ENCODE data around the gene KIRREL1.

The KIRREL1 gene

DNA sequence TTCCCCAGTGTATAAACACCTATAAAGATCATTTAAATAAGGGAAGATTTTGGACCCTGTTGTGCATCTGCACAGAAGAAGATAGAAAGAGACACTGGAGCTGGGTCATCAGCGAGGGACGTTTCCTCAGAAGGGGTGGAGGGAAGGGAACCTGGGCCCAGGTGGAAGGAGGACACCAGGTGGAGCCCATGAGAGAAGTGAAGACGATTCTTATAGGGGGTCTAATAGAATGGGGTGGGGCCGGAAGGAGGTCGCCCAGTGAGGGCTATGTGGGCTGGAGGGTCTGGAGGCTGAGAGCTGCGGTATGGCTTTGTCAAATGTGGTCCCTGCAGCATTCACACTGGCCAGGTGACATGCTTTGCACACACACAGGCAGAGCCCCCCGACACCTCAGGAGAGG, 13.7 kb downstream of the KIRREL1 start:
- Histone ChIP-seq H2BK5ac (ENCODE audit: low read depth, low read length, poor library complexity) (no peak overlapping the region), H4K8ac (ENCODE audit: low read depth, low read length) (no peak overlapping the region), H3K4ac (ENCODE audit: low read depth, low read length) (peak overlapping the region; percentile 39), H3K9ac (ENCODE audit: low read length) (no peak overlapping the region), H4K12ac (ENCODE audit: low read depth, low read length) (no peak overlapping the region), H2AK5ac (ENCODE audit: low read length) (peak overlapping the region; percentile 8), H3K23ac (ENCODE audit: low read length) (no peak overlapping the region), H3K4me3 (ENCODE audit: low read depth, low read length) (no peak overlapping the region), H3K4me1 (ENCODE audit: control insufficient read depth in 1 of 2, insufficient read depth in 2 of 2, low read length in 2 of 2) (peaks cover 52 to 62% of the 10 kb centered on the region in 2 experiments), H2BK12ac (ENCODE audit: low read length) (peak overlapping the region; percentile 21), H3K18ac (ENCODE audit: low read length) (peak overlapping the region; percentile 37), H3K27me3 (ENCODE audit: insufficient read depth, low read length) (no peaks in the 10 kb centered on the region), H3K4me2 (ENCODE audit: low read length) (no peak overlapping the region), H2AFZ (ENCODE audit: insufficient read depth, low read length, poor library complexity) (no peak overlapping the region), H3K36me3 (ENCODE audit: control insufficient read depth in 1 of 2, insufficient read depth in 2 of 2, low read length in 2 of 2) (peaks cover 0 to 6% of the 10 kb centered on the region in 2 experiments), H3K79me1 (ENCODE audit: low read length) (peaks cover 45% of the 10 kb centered on the region), H2BK120ac (ENCODE audit: insufficient read depth, low read length, poor library complexity) (peak overlapping the region; percentile 29), H3K79me2 (ENCODE audit: control insufficient read depth, insufficient read depth, low read length, poor library complexity) (peaks cover 20% of the 10 kb centered on the region), H4K91ac (ENCODE audit: low read depth, low read length) (no peak overlapping the region), H3K14ac (ENCODE audit: low read length) (peak overlapping the region; percentile 1), H3K9me3 (ENCODE audit: insufficient read depth, low read depth, low read length) (no peaks in the 10 kb centered on the region), H3K27ac (ENCODE audit: low read depth, low read length) (no peak overlapping the region)
- DNase-seq: no peak
- no CpG with 5 or more reads among the region's 7 CpGs for WGBS (ENCODE audit: extremely low coverage, insufficient coverage, insufficient read length)

DNA sequence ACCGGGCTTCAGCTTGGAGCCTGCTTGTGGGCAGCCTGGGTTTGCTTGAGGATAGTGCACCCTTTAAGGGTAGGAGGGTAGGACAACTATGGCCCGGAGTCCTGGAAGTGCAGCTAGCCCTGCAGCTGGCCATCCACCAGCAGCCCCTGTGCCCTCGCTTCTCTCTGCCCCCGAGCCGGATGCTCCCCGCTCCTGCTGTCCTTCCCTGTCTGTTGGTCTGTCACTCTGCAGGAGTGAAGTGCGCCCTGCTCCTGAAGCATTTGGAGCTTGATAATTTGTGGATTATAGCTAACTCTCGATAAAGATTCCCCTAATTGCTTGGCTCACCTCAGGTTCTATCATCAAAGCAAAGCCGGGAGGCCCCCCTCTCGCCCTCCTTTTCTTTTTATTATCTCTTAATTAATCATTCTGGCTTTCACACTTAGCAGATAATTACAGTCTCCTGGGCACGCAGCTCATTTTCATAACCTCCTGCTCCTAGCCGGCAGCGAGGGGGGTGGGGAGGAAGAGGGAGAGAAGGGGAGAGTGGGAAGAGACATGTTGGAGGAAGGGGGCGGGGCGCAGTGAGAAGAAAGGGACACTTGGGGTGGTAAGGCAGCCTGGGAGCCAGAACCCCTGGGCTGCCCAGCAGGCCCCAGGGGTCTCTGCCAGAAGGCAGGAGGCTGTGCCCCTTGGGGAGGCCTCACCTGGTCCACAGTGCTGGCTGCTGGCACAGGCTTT, 14.4 kb downstream of the KIRREL1 start:
- peaks cover 44% of the 10 kb centered on the region for H3K79me1 ChIP-seq (ENCODE audit: low read length)
- peak overlapping the region; percentile 63 for H3K18ac ChIP-seq (ENCODE audit: low read length)
- H3K27me3 ChIP-seq (ENCODE audit: insufficient read depth, low read length): no peaks in the 10 kb centered on the region
- peaks cover 49 to 59% of the 10 kb centered on the region in 2 experiments for H3K4me1 ChIP-seq (ENCODE audit: control insufficient read depth in 1 of 2, insufficient read depth in 2 of 2, low read length in 2 of 2)
- peak overlapping the region; percentile 45 for H2AK5ac ChIP-seq (ENCODE audit: low read length)
- H3K23ac ChIP-seq (ENCODE audit: low read length): no peak overlapping the region
- no peak overlapping the region for H3K9ac ChIP-seq (ENCODE audit: low read length)
- no peaks in the 10 kb centered on the region for H3K9me3 ChIP-seq (ENCODE audit: insufficient read depth, low read depth, low read length)
- H3K27ac ChIP-seq (ENCODE audit: low read depth, low read length): peak overlapping the region; percentile 98
- H3K4ac ChIP-seq (ENCODE audit: low read depth, low read length): peak overlapping the region; percentile 57
- no peak for DNase-seq
- no peak overlapping the region for H3K4me3 ChIP-seq (ENCODE audit: low read depth, low read length)
- H2BK5ac ChIP-seq (ENCODE audit: low read depth, low read length, poor library complexity): peak overlapping the region; percentile 36
- peak overlapping the region; percentile 3 for H3K14ac ChIP-seq (ENCODE audit: low read length)
- no peak overlapping the region for H2AFZ ChIP-seq (ENCODE audit: insufficient read depth, low read length, poor library complexity)
- H4K12ac ChIP-seq (ENCODE audit: low read depth, low read length): no peak overlapping the region
- no CpG with 5 or more reads among the region's 15 CpGs for WGBS (ENCODE audit: extremely low coverage, insufficient coverage, insufficient read length)
- no peak overlapping the region for H3K4me2 ChIP-seq (ENCODE audit: low read length)
- no peak overlapping the region for H4K8ac ChIP-seq (ENCODE audit: low read depth, low read length)
- peak overlapping the region; percentile 29 for H2BK120ac ChIP-seq (ENCODE audit: insufficient read depth, low read length, poor library complexity)
- H2BK12ac ChIP-seq (ENCODE audit: low read length): peak overlapping the region; percentile 26
- peak overlapping the region; percentile 49 for H4K91ac ChIP-seq (ENCODE audit: low read depth, low read length)
- peaks cover 0 to 6% of the 10 kb centered on the region in 2 experiments for H3K36me3 ChIP-seq (ENCODE audit: control insufficient read depth in 1 of 2, insufficient read depth in 2 of 2, low read length in 2 of 2)
- peaks cover 20% of the 10 kb centered on the region for H3K79me2 ChIP-seq (ENCODE audit: control insufficient read depth, insufficient read depth, low read length, poor library complexity)

DNA sequence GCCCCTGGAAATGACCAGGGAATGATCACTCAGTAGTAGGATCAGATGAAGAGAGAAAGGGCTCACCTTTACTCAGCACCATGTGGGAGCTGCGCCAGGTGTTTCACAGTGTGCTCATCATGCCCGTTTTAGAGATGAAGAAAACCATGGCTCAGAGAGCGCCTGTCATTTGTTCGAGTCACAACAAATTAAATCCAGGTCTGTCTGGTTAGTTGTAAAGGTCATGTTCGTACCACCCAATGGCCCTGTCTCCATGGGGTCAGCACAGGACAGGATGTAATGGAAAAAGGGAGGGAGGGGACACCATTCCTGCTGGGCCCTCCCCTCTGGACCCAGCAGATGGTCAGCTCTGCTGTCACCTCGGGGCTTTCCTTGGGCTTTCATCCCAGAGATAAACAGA, 15.2 kb downstream of the KIRREL1 start:
- peak overlapping the region; percentile 15 for H3K18ac ChIP-seq (ENCODE audit: low read length)
- DNase-seq: no peak
- H2BK120ac ChIP-seq (ENCODE audit: insufficient read depth, low read length, poor library complexity): peak overlapping the region; percentile 40
- peak overlapping the region; percentile 45 for H2AK5ac ChIP-seq (ENCODE audit: low read length)
- H3K4me3 ChIP-seq (ENCODE audit: low read depth, low read length): no peak overlapping the region
- H4K8ac ChIP-seq (ENCODE audit: low read depth, low read length): no peak overlapping the region
- H3K4me2 ChIP-seq (ENCODE audit: low read length): no peak overlapping the region
- peak overlapping the region; percentile 98 for H3K27ac ChIP-seq (ENCODE audit: low read depth, low read length)
- H3K4ac ChIP-seq (ENCODE audit: low read depth, low read length): peak overlapping the region; percentile 25
- no peak overlapping the region for H2AFZ ChIP-seq (ENCODE audit: insufficient read depth, low read length, poor library complexity)
- H3K4me1 ChIP-seq (ENCODE audit: control insufficient read depth in 1 of 2, insufficient read depth in 2 of 2, low read length in 2 of 2): peaks cover 45 to 57% of the 10 kb centered on the region in 2 experiments
- peaks cover 2 to 11% of the 10 kb centered on the region in 2 experiments for H3K36me3 ChIP-seq (ENCODE audit: control insufficient read depth in 1 of 2, insufficient read depth in 2 of 2, low read length in 2 of 2)
- H3K14ac ChIP-seq (ENCODE audit: low read length): peak overlapping the region; percentile 59
- H4K91ac ChIP-seq (ENCODE audit: low read depth, low read length): peak overlapping the region; percentile 76
- H4K12ac ChIP-seq (ENCODE audit: low read depth, low read length): no peak overlapping the region
- peaks cover 37% of the 10 kb centered on the region for H3K79me1 ChIP-seq (ENCODE audit: low read length)
- H3K23ac ChIP-seq (ENCODE audit: low read length): no peak overlapping the region
- no peaks in the 10 kb centered on the region for H3K27me3 ChIP-seq (ENCODE audit: insufficient read depth, low read length)
- H3K9ac ChIP-seq (ENCODE audit: low read length): no peak overlapping the region
- peaks cover 16% of the 10 kb centered on the region for H3K79me2 ChIP-seq (ENCODE audit: control insufficient read depth, insufficient read depth, low read length, poor library complexity)
- WGBS (ENCODE audit: extremely low coverage, insufficient coverage, insufficient read length): no CpG with 5 or more reads among the region's 6 CpGs
- peak overlapping the region; percentile 21 for H2BK12ac ChIP-seq (ENCODE audit: low read length)
- peak overlapping the region; percentile 54 for H2BK5ac ChIP-seq (ENCODE audit: low read depth, low read length, poor library complexity)
- no peaks in the 10 kb centered on the region for H3K9me3 ChIP-seq (ENCODE audit: insufficient read depth, low read depth, low read length)

DNA sequence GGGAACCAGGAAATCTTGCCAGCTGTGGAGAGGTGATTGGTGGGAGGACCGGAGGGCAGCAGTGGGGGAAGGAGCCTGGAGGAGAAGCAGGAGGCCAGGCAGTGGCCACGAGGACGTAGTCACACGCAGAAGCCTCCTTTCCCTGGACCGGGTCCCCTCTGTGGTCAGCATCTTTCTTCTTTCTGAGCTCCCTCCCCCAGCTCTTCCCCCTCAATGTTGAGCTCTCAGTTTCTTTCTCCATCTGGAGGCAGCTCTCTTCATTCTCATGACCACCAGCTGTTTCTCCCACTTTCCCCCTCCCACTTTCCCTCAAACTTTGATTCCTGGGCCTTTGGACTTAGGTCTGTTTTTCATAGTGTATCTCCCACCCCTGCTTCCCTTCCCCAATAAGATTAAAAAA, 18.3 kb downstream of the KIRREL1 start:
- Histone ChIP-seq H3K4me1 (ENCODE audit: control insufficient read depth in 1 of 2, insufficient read depth in 2 of 2, low read length in 2 of 2) (peaks cover 47 to 66% of the 10 kb centered on the region in 2 experiments), H3K4ac (ENCODE audit: low read depth, low read length) (peak overlapping the region; percentile 88), H4K12ac (ENCODE audit: low read depth, low read length) (peak overlapping the region; percentile 58), H3K27ac (ENCODE audit: low read depth, low read length) (peak overlapping the region; percentile 99), H3K79me2 (ENCODE audit: control insufficient read depth, insufficient read depth, low read length, poor library complexity) (peaks cover 14% of the 10 kb centered on the region), H3K23ac (ENCODE audit: low read length) (no peak overlapping the region), H4K91ac (ENCODE audit: low read depth, low read length) (peak overlapping the region; percentile 98), H3K4me3 (ENCODE audit: low read depth, low read length) (no peak overlapping the region), H3K9ac (ENCODE audit: low read length) (no peak overlapping the region), H4K8ac (ENCODE audit: low read depth, low read length) (peak overlapping the region; percentile 88), H3K18ac (ENCODE audit: low read length) (peak overlapping the region; percentile 88), H2AK5ac (ENCODE audit: low read length) (peak overlapping the region; percentile 96), H3K14ac (ENCODE audit: low read length) (peak overlapping the region; percentile 98), H2BK5ac (ENCODE audit: low read depth, low read length, poor library complexity) (peak overlapping the region; percentile 98), H3K36me3 (ENCODE audit: control insufficient read depth in 1 of 2, insufficient read depth in 2 of 2, low read length in 2 of 2) (peaks cover 3 to 6% of the 10 kb centered on the region in 2 experiments), H3K4me2 (ENCODE audit: low read length) (peak overlapping the region; percentile 13), H2BK120ac (ENCODE audit: insufficient read depth, low read length, poor library complexity) (peak overlapping the region; percentile 94), H3K27me3 (ENCODE audit: insufficient read depth, low read length) (no peaks in the 10 kb centered on the region), H3K9me3 (ENCODE audit: insufficient read depth, low read depth, low read length) (no peaks in the 10 kb centered on the region), H2BK12ac (ENCODE audit: low read length) (peak overlapping the region; percentile 99), H2AFZ (ENCODE audit: insufficient read depth, low read length, poor library complexity) (no peak overlapping the region), H3K79me1 (ENCODE audit: low read length) (peaks cover 33% of the 10 kb centered on the region)
- WGBS (ENCODE audit: extremely low coverage, insufficient coverage, insufficient read length): no CpG with 5 or more reads among the region's 5 CpGs
- DNase-seq: no peak
